ENCODE data around the gene MAP3K3. TPM values are rescaled to one million over a fixed set of nuclear protein-coding genes. Genes with fewer than 3 reads are reported as not detected.

MAP3K3 gene
- total RNA-seq, 1 donor from 2014 or later: 54.6 TPM

- Mint-ChIP-seq H3K27ac (ENCODE audit: unreplicated experiment) (peak within 1 kb of the TSS; percentile 62), H3K4me1 (ENCODE audit: low read depth, unreplicated experiment) (peaks cover 41% of the 10 kb centered on the region), H3K27me3 (ENCODE audit: unreplicated experiment) (peaks cover 17% of the 10 kb centered on the region), H3K36me3 (ENCODE audit: unreplicated experiment) (no peaks in the 10 kb centered on the region), H3K9me3 (ENCODE audit: unreplicated experiment) (peaks cover 29% of the 10 kb centered on the region), H3K4me3 (ENCODE audit: unreplicated experiment) (peak within 1 kb of the TSS; percentile 95)
- TF ChIP-seq CTCF (IDR thresholded peaks at IDR 0.05; ENCODE audit: partially characterized antibody, unreplicated experiment): no peak
- DNase-seq: peak; percentile 86
Measured at GRCh38 chr17:63699638-63700527, 77.7 kb downstream of the MAP3K3 start, which contains the start of gene LIMD2. Gene LIMD2, minus strand, starts transcription at chr17:63700125. Its CDS starts 827 bp downstream, at chr17:63699298.

GRCh38 chr17:63700528-63701455 is 78.6 kb downstream of the MAP3K3 start:
- peak; percentile 74 for DNase-seq
- no peak for TF ChIP-seq CTCF (IDR thresholded peaks at IDR 0.05; ENCODE audit: partially characterized antibody, unreplicated experiment)
- Mint-ChIP-seq H3K4me1 (ENCODE audit: low read depth, unreplicated experiment) (peaks cover 38% of the 10 kb centered on the region), H3K27ac (ENCODE audit: unreplicated experiment) (peak overlapping the region; percentile 97), H3K36me3 (ENCODE audit: unreplicated experiment) (no peaks in the 10 kb centered on the region), H3K9me3 (ENCODE audit: unreplicated experiment) (peaks cover 23% of the 10 kb centered on the region), H3K4me3 (ENCODE audit: unreplicated experiment) (peak overlapping the region; percentile 95), H3K27me3 (ENCODE audit: unreplicated experiment) (peaks cover 21% of the 10 kb centered on the region)

- no peak for DNase-seq
- peaks cover 22% of the 10 kb centered on the region for H3K27me3 Mint-ChIP-seq (ENCODE audit: unreplicated experiment)
- peak overlapping the region; percentile 95 for H3K4me3 Mint-ChIP-seq (ENCODE audit: unreplicated experiment)
- no peaks in the 10 kb centered on the region for H3K36me3 Mint-ChIP-seq (ENCODE audit: unreplicated experiment)
- TF ChIP-seq CTCF (IDR thresholded peaks at IDR 0.05; ENCODE audit: partially characterized antibody, unreplicated experiment): no peak
- peaks cover 18% of the 10 kb centered on the region for H3K9me3 Mint-ChIP-seq (ENCODE audit: unreplicated experiment)
- peak overlapping the region; percentile 97 for H3K27ac Mint-ChIP-seq (ENCODE audit: unreplicated experiment)
- peaks cover 33% of the 10 kb centered on the region for H3K4me1 Mint-ChIP-seq (ENCODE audit: low read depth, unreplicated experiment)
Measured at GRCh38 chr17:63701456-63701820, 79.2 kb downstream of the MAP3K3 start.

- Mint-ChIP-seq H3K9me3 (ENCODE audit: unreplicated experiment) (peaks cover 18% of the 10 kb centered on the region), H3K4me3 (ENCODE audit: unreplicated experiment) (peak overlapping the region; percentile 95), H3K27ac (ENCODE audit: unreplicated experiment) (peak overlapping the region; percentile 97), H3K36me3 (ENCODE audit: unreplicated experiment) (no peaks in the 10 kb centered on the region), H3K27me3 (ENCODE audit: unreplicated experiment) (peaks cover 20% of the 10 kb centered on the region), H3K4me1 (ENCODE audit: low read depth, unreplicated experiment) (peaks cover 27% of the 10 kb centered on the region)
- DNase-seq: no peak
- no peak for TF ChIP-seq CTCF (IDR thresholded peaks at IDR 0.05; ENCODE audit: partially characterized antibody, unreplicated experiment)
Measured at GRCh38 chr17:63701868-63702720, 79.9 kb downstream of the MAP3K3 start.
